ENCODE data around the gene YWHAE. TPM values are rescaled to one million over a fixed set of nuclear protein-coding genes. Genes with fewer than 3 reads are reported as not detected.

Gene YWHAE
- total and polyA plus RNA-seq, 8 donors = 219 to 1,151 (median 340) TPM

- Histone ChIP-seq H3K27ac (no peak overlapping the region), H3K36me3 (no peaks in the 10 kb centered on the region), H3K4me1 (no peaks in the 10 kb centered on the region), H3K27me3 (no peaks in the 10 kb centered on the region), H3K9me3 (no peaks in the 10 kb centered on the region), H3K4me3 (no peak overlapping the region)
- DNase-seq = no peak
- 70 to 82% (median 77%) methylated on average over 12 of the region's 12 CpGs for WGBS, 5 donors
- TF ChIP-seq EP300 (IDR thresholded peaks at IDR 0.05) = no peak
- TF ChIP-seq POLR2AphosphoS5 (IDR thresholded peaks at IDR 0.05) = no peak
- no peak for TF ChIP-seq POLR2A (IDR thresholded peaks at IDR 0.05)
- TF ChIP-seq, protein P1, sequence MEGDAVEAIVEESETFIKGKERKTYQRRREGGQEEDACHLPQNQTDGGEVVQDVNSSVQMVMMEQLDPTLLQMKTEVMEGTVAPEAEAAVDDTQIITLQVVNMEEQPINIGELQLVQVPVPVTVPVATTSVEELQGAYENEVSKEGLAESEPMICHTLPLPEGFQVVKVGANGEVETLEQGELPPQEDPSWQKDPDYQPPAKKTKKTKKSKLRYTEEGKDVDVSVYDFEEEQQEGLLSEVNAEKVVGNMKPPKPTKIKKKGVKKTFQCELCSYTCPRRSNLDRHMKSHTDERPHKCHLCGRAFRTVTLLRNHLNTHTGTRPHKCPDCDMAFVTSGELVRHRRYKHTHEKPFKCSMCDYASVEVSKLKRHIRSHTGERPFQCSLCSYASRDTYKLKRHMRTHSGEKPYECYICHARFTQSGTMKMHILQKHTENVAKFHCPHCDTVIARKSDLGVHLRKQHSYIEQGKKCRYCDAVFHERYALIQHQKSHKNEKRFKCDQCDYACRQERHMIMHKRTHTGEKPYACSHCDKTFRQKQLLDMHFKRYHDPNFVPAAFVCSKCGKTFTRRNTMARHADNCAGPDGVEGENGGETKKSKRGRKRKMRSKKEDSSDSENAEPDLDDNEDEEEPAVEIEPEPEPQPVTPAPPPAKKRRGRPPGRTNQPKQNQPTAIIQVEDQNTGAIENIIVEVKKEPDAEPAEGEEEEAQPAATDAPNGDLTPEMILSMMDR (IDR thresholded peaks at IDR 0.05) = no peak
- intact Hi-C loops (cut with DNase I; ENCODE audit: low total_unique reads) = no loop called here
Measured at GRCh38 chr17:1325766-1326165, 74.3 kb downstream of the YWHAE start.

DNA sequence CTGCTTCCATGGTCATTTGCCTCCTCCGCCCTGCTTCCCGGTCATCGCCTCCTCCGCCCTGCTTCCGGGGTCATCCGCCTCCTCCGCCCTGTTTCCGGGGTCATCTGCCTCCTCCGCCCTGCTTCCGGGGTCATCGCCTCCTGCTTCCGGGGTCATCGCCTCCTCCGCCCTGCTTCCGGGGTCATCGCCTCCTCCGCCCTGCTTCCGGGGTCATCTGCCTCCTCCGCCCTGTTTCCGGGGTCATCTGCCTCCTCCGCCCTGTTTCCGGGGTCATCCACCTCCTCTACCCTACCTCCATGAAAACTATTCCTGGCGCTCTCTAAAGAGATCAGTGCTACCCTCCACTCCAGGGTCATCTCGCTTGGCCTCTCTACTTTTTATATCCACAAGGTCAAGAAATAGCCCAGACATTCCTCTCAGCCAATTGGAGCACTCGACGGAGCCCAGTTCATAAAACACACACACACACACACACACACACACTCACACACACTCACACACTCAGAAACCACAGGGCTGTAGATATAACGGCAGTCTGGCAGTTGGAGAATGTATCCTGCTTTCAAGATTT lies 75.7 kb downstream of the YWHAE start:
- intact Hi-C loops (cut with DNase I; ENCODE audit: low total_unique reads) = no loop called here
- H3K9me3 ChIP-seq = no peaks in the 10 kb centered on the region
- TF ChIP-seq POLR2A (IDR thresholded peaks at IDR 0.05) (no peak), EP300 (IDR thresholded peaks at IDR 0.05) (no peak)

GRCh38 chr17:1323336-1323735 lies 76.7 kb downstream of the YWHAE start:
- H3K27me3 ChIP-seq = peaks cover 0 to 16% (median 0%) of the 10 kb centered on the region in 3 donors
- no peak for DNase-seq
- 75 to 89% (median 83%) methylated on average over 13 to 19 of the region's 19 CpGs for WGBS, 5 donors
- H3K27ac ChIP-seq = no peak overlapping the region
- H3K4me1 ChIP-seq = peaks cover 0 to 5% (median 0%) of the 10 kb centered on the region in 4 donors
- no peaks in the 10 kb centered on the region for H3K36me3 ChIP-seq
- no peak overlapping the region for H3K4me3 ChIP-seq
- no peak for TF ChIP-seq EP300 (IDR thresholded peaks at IDR 0.05)
- no peak for TF ChIP-seq POLR2A (IDR thresholded peaks at IDR 0.05)
- TF ChIP-seq, protein P1 (IDR thresholded peaks at IDR 0.05) = no peak
- TF ChIP-seq POLR2AphosphoS5 (IDR thresholded peaks at IDR 0.05) = no peak
- H3K9me3 ChIP-seq = no peaks in the 10 kb centered on the region
- intact Hi-C loops (cut with DNase I; ENCODE audit: low total_unique reads) = no loop called here

More for the DNA sequence above, 75.7 kb downstream of the YWHAE start:
- no peak overlapping the region for H3K4me3 ChIP-seq
- H3K4me1 ChIP-seq = no peaks in the 10 kb centered on the region
- no peak for DNase-seq
- H3K27me3 ChIP-seq = peaks cover 0 to 9% (median 0%) of the 10 kb centered on the region in 3 donors
- H3K27ac ChIP-seq = no peak overlapping the region
- WGBS, 5 donors = 69 to 86% (median 82%) methylated on average over 27 of the region's 27 CpGs
- no peaks in the 10 kb centered on the region for H3K36me3 ChIP-seq

DNA sequence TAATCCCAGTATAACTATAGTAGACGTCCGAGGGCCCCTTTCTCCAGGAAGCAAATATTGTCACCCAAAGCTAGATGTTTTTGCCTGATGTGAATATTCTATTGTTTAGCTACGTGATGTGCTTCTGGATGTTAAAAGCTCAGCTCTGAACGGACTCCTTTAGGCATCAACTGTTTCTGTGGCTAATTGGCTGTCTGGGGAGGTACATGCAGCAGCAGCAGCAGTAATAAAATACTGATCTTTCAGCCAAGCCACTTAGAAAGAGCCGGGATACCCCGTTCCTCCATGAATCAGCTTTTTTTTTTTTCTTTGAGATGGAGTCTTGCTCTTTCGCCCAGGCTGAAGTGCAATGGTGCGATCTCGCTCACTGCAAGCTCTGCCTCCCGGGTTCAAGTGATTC lies 77.5 kb downstream of the YWHAE start:
- Histone ChIP-seq H3K4me3 (no peak overlapping the region), H3K27me3 (peaks cover 0 to 16% (median 0%) of the 10 kb centered on the region in 3 donors), H3K27ac (no peak overlapping the region), H3K36me3 (no peaks in the 10 kb centered on the region), H3K9me3 (no peaks in the 10 kb centered on the region), H3K4me1 (peaks cover 0 to 8% (median 0%) of the 10 kb centered on the region in 4 donors)
- no peak for TF ChIP-seq POLR2A (IDR thresholded peaks at IDR 0.05)
- TF ChIP-seq, protein P1 (IDR thresholded peaks at IDR 0.05) = no peak
- no peak for TF ChIP-seq EP300 (IDR thresholded peaks at IDR 0.05)
- no peak for TF ChIP-seq POLR2AphosphoS5 (IDR thresholded peaks at IDR 0.05)
- intact Hi-C loops (cut with DNase I; ENCODE audit: low total_unique reads) = no loop called here
- 72 to 82% (median 77%) methylated on average over 10 of the region's 10 CpGs for WGBS, 5 donors
- DNase-seq = no peak

DNA sequence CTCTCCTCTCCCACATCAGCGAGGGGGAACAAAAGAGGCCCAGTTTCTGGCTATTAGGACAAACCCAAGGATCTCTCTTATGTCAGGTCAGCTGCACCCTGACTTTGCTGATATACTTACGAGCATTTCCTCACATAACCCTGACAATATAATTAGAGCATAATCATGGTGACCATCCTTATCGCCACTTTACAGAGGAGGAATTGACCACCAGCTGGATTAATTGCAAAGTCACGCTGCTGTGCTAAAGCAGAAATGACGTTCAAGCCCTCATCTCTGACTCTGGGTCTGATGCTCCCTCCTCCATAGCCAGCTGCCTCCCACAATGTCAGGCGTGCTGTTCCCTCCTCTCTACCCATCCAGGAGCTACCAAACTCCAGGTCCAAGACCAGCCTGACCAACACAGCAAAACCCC lies 78.0 kb downstream of the YWHAE start:
- H3K4me3 ChIP-seq = no peak overlapping the region
- peaks cover 0 to 8% (median under 1%) of the 10 kb centered on the region in 4 donors for H3K4me1 ChIP-seq
- DNase-seq = no peak
- intact Hi-C loops (cut with DNase I; ENCODE audit: low total_unique reads) = no loop called here
- WGBS, 5 donors = 57 to 73% (median 69%) methylated on average over 6 of the region's 6 CpGs
- no peak for TF ChIP-seq POLR2AphosphoS5 (IDR thresholded peaks at IDR 0.05)
- no peak for TF ChIP-seq EP300 (IDR thresholded peaks at IDR 0.05)
- no peak for TF ChIP-seq POLR2A (IDR thresholded peaks at IDR 0.05)
- TF ChIP-seq, protein P1 (IDR thresholded peaks at IDR 0.05) = no peak
- peaks cover 0 to 20% (median 0%) of the 10 kb centered on the region in 3 donors for H3K27me3 ChIP-seq
- no peak overlapping the region for H3K27ac ChIP-seq
- H3K9me3 ChIP-seq = no peaks in the 10 kb centered on the region
- no peaks in the 10 kb centered on the region for H3K36me3 ChIP-seq

Data from stomach (tissue), 9 donors.